ENCODE results near the gene SMOC2.

The SMOC2 gene

GRCh38 chr6:168415098-168415992, 25.6 kb upstream of the SMOC2 start:
- DNase-seq = no peak

- DNase-seq = no peak
These were observed 24.9 kb upstream of the SMOC2 start for GRCh38 chr6:168415993-168416530.

- no peak for DNase-seq
These were observed 24.5 kb upstream of the SMOC2 start for GRCh38 chr6:168416531-168416930.

- DNase-seq = no peak
These were observed 23.8 kb upstream of the SMOC2 start for GRCh38 chr6:168417191-168417590.

GRCh38 chr6:168417679-168418557, 23.1 kb upstream of the SMOC2 start:
- DNase-seq = no peak

GRCh38 chr6:168418711-168419121, 22.3 kb upstream of the SMOC2 start:
- DNase-seq = no peak

- no peak for DNase-seq
These were observed 21.4 kb upstream of the SMOC2 start for GRCh38 chr6:168419569-168419968.

- no peak for DNase-seq
These were observed 20.9 kb upstream of the SMOC2 start for GRCh38 chr6:168420084-168420483.

- no peak for DNase-seq
These were observed 20.3 kb upstream of the SMOC2 start for GRCh38 chr6:168420706-168421105.

GRCh38 chr6:168427184-168427583, 13.8 kb upstream of the SMOC2 start:
- no peak for DNase-seq

GRCh38 chr6:168428052-168428826, 12.7 kb upstream of the SMOC2 start:
- DNase-seq = no peak

GRCh38 chr6:168428863-168429262, 12.1 kb upstream of the SMOC2 start:
- DNase-seq = no peak

- no peak for DNase-seq
These were observed 8.8 kb upstream of the SMOC2 start for GRCh38 chr6:168432196-168432595.

- no peak for DNase-seq
These were observed 7.1 kb upstream of the SMOC2 start for GRCh38 chr6:168433898-168434297.

- DNase-seq = no peak
These were observed 6.5 kb upstream of the SMOC2 start for GRCh38 chr6:168434505-168434904.

GRCh38 chr6:168437751-168438150, 3.2 kb upstream of the SMOC2 start:
- DNase-seq = no peak

GRCh38 chr6:168438783-168439520, 2.0 kb upstream of the SMOC2 start:
- DNase-seq = no peak

- no peak for DNase-seq
These were observed 1.1 kb upstream of the SMOC2 start for GRCh38 chr6:168439794-168440450.

GRCh38 chr6:168441434-168442391, 729 bp downstream of the SMOC2 start:
- no peak for DNase-seq

- DNase-seq = no peak
These were observed 1.7 kb downstream of the SMOC2 start for GRCh38 chr6:168442646-168443045.

Measured in fibroblast of skin of right quadriceps (primary cell).